PC-9 (cell line): ENCODE data around the gene COA3.

Experiments
- EZH2 ChIP-seq: fragments of 200-600 bp; sonication (generic); IDR thresholded peaks from 2 replicates; pipeline ENCODE4 v1.8.0; 2017; ENCODE audit warnings: antibody characterized with exemption, low read depth
- TF ChIP-seq, protein P1 (sequence below): fragments of 200-600 bp; sonication (generic); conservative IDR thresholded peaks from 2 replicates; pipeline ENCODE4 v1.6.1; 2017; ENCODE audit warnings: mixed run types, antibody characterized with exemption, mild to moderate bottlenecking, moderate library complexity

DNA sequence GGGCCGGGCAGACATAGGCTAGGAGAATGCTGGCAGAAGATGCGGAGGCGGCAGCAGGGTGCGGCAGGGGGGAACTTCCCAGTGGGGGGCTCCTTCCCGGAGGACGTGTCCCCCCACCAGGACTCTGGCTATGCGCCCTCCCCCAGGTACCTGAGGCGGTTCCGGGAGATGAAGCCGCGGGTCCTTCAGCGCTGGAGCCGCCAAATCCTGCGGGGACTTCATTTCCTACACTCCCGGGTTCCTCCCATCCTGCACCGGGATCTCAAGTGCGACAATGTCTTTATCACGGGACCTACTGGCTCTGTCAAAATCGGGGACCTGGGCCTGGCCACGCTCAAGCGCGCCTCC, 14.7 kb downstream of the COA3 start:
- TF ChIP-seq, protein P1, sequence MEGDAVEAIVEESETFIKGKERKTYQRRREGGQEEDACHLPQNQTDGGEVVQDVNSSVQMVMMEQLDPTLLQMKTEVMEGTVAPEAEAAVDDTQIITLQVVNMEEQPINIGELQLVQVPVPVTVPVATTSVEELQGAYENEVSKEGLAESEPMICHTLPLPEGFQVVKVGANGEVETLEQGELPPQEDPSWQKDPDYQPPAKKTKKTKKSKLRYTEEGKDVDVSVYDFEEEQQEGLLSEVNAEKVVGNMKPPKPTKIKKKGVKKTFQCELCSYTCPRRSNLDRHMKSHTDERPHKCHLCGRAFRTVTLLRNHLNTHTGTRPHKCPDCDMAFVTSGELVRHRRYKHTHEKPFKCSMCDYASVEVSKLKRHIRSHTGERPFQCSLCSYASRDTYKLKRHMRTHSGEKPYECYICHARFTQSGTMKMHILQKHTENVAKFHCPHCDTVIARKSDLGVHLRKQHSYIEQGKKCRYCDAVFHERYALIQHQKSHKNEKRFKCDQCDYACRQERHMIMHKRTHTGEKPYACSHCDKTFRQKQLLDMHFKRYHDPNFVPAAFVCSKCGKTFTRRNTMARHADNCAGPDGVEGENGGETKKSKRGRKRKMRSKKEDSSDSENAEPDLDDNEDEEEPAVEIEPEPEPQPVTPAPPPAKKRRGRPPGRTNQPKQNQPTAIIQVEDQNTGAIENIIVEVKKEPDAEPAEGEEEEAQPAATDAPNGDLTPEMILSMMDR: no peak
- TF ChIP-seq EZH2: no peak
